Suppressor macrophage treated with lipopolysaccharide for 4 hours (primary cell): ENCODE results near the gene C2CD2.
"Not testable (repeated sequence)": the region's sequence is repeated elsewhere in the genome, so short reads cannot be mapped to it uniquely, and the experiment has no call there.

Experiments
- DNase-seq: peaks from one replicate; pipeline ENCODE4 v3.0.0-alpha.2; 2020

C2CD2 gene

DNA sequence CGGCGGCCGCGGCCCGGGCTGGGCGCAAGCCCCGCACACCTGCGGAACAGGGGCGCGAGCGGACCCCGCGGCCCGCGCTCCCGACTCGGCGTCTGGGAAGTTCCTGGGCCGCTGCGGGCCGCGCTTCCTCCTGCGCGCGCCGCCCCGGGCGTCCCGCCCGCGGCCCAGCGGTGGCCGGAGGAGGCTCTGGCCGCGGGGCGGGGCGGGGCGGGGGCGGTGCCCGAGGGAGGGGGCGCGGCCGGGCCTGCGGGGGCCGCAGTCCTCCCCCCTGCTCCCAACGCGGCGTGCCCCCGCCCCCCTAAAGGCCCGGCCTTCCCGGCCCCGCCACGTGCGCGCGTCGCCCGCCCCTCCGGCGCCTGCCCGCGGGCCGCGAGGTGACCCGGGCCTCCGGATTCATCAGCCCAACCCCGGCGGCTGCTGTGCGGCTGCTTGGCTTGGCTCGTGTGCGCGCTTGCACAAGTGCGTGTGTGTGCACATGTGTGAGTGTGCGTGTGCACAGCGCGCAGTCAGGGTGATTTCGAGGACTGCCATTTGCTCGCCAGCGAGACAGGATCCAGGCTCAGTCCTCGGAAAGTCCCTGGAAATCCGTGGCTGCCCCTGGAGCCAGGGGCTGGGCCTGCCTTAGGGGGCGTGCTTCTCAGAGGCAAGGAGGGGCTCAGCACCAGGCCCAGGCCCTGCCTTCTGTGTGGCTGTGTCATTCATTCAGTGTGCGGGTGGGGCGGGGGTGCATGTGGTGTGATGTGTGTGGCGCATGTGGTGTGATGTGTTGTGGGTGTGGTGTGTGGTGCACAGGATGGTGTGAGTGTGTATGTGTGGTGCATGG lies at the start of gene C2CD2:
C2CD2 (minus strand) TSS at position 188 of the 823 bp plus-strand sequence. CDS start 370 bp downstream, outside the sequence.
- DNase-seq, result peak; percentile 59

DNA sequence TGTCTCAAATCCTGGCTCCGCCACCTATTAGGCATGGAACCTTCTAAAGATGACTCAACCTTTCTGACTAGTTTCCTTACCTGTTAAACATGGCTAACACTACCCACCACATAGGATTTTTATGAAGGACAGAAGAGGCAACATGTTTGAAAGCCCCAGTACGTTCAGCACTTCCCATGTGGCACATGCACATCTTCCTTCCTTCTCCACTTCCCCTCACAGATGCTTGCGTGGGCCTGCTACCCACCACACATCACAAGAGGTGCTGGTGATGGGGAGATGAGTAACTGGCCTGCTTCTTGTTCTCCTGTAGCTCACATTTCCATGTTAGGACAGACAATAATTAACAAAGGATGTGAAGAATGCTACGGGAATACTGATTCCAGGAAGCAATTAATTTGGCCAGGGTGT lies 49.2 kb upstream of the C2CD2 start:
- DNase-seq, result peak; percentile 57

DNA sequence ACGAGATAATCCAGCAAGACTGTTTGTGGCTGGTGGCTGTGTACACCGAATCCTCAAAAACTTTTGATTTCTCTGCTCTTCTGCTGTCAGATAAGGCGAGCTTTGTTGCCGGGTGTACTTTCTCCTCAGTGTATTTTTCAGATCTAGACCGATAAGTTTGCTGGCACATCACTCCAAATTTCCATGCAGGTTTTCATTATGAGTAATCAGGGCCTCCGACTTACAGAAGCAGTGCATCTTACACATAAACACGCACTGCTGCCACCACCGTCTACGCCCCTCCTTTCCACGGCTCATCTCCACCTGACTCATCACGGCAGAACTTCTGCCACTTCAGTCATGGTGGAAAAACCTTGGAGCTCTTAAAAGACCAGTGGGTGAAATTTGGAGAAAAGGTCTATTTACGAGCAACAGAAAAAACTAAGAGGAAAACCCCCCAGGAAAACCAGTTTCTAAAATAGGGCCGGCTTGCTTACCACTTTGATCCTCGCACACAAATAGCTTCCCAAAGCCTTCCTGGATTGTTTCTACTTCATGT lies 48.7 kb upstream of the C2CD2 start:
- no peak for DNase-seq

DNA sequence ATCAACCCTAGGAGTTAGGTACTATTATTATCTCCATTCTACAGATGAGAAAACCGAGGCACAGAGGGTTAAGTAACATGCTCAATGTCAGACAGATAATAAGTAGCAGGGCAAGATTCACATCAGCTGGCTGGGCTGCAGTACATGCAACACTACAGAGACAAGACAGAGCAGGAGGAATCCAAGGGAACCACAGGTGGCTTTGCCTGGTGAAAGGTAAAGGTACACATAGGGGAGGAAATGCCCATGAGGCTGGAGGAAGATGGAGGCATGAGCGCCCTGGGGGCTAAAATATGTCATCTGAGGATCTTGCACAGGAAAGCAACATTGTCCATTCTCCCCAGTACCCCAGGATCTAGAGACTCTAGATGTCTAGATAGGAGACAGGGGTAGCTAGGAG lies 48.0 kb upstream of the C2CD2 start:
- no peak for DNase-seq

DNA sequence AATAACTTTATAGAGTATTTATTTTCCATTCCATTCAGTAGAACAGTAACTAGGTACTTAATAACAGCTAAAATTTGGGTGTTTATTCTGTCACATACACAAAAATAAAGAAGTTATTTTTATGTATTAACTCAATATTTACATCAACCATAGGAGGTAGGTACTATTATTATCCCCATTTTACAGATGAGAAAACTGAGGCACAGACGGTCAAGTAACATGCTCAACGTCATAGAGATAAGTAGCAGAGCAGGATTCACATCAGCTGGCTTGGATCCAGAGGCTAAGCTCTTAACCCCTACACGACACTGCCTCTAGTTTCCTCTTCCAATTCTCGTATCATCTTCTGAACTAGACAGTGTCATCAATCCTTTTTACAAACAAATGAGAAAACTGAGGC lies 47.1 kb upstream of the C2CD2 start:
- no peak for DNase-seq

DNA sequence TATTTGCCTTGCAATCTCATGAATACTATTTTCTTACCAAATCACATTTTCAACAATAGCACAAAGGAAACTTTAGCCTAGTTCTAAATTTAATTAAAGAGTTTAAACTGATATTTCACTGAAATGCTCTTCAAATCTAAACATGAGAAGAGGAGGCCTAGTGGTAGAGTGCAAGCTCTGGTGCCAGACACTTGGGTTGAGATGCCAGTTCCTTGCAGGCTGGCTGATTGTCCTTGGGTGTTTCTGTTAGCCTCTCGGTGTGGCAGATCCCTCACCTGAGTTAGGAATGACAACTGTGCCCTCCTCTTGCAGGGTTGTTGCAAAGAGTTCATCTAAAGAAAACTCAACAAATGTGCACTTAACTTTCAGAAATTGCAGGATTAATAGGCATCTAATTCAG lies 43.8 kb upstream of the C2CD2 start:
- DNase-seq, result no peak

DNA sequence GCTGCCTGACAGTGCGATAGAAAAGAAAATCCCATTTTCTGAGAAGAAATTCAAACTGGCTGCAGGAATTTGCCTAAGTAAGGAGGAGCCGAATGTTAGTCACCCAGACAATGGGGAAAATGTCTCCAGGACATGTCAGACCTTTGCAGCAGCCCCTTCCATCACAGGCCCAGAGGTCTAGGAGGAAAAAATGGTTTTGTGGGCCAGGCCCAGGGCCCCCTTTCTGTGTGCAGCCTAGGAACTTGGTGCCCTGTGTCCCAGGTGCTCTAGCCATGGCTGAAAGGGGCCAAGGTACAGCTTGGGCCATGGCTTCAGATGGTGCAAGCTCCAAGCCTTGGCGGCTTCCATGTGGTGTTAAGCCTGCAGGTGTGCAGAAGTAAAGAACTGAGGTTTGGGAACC lies 41.8 kb upstream of the C2CD2 start:
- no peak for DNase-seq

DNA sequence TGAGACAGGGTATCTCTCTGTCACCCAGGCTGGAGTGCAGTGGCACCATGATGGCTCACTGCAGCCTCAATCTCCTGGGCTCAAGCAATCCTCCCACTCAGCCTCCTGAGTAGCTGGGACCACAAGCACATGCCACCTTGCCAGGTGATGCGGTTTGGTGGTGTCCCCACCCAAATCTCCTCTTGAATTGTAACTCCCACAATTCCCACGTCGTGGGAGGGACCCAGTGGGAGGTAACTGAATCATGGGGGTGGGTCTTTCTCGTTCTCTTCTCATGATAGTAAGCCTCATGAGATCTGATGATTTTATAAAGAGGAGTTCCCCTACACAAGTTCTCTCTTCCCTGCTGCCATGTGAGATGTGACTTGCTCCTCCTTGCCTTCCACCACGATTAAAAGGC lies 40.8 kb upstream of the C2CD2 start:
- DNase-seq, result not testable (repeated sequence)

DNA sequence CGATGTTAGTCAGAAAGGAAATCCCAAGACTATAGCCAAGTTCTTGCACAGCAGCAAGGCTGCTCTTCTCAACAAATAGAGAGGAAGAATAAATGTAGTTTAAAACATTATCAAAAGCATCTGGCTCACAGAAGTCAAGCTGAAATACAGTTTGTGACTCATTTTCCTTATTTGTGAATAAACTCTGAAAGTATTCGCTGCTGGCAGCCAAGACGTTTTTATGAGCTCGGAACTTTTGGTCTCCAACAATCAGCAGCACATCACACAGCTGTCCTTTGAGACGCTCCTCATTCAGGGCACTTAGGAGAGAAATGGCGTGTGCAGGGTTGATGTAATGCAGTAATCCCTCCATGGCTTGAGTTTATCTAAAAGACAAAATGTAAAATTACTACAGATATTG lies 39.9 kb upstream of the C2CD2 start:
- no peak for DNase-seq

DNA sequence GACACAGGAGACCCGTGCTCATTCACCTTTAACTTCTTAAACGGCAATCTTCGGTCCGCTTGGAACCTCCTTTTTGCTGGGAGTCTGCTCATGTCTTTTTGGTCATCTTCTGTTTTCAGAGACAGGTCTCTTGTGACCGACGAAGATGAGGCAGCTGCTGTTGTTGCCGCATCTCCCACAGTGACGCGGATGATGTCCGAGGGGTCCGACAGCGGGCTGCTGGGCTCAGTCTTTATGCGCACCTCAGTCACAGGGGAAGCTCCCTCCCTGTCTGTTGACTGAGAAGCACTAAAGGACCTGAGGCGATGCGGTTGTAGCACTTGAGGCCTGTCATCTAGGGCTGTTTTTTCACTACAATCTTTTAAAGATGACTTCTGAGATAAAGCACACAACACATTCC lies 38.8 kb upstream of the C2CD2 start:
- DNase-seq, result no peak

DNA sequence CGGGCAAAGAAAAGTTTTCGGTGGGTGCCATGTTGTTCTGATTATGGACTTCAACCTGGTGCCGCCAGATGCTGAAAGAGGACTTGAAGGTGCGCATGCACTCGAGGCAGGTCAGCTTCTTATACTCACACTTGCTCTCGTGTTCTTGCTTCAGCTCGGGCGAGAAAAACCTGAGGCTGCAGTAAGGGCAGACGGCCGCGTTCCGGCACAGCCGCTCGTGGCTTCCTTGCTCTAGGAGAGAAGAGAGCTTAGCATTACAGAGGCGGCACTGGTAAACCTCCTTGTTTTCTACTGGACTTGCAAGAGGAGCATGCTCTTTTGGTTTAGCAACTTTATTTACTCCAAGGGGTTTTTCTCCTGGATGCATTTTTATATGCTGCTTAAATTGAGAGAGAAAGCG lies 37.8 kb upstream of the C2CD2 start:
- no peak for DNase-seq

DNA sequence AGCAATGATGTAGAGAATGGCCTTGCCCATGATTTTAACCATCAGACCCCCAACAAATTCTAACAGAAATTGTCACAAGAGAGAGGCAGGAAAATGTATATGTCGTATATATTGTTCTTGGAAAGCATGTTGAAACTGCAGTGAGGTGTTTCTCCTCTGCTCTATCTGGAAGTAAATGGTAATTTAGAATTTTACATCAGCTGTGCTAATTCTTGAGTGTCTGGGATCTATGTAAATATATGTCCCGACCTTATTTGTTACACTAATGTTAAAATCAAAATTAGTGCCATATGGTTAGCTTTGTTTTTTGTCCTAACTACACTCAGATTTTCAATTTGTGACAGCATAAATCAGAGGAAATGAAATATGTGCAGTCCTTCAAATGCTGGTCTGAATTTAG lies 35.9 kb upstream of the C2CD2 start:
- DNase-seq, result no peak

DNA sequence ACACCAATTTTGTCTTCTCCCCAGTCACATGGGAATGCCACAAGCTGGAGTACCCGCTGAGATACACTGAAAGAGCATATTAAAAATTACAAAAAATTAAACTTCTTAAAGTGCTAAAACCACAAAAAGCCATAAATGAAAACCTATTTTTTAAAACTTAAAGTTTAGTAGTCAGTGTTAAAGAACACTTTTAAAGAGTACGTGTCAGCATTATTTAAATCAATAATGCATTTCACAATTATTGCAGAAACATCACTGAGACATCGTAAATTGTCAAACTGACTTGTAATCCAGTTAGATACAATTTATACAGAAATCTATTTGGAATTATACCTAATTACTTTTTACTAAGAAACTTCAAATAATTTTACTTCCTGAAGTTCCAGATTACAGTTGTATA lies 33.5 kb upstream of the C2CD2 start:
- DNase-seq, result no peak

DNA sequence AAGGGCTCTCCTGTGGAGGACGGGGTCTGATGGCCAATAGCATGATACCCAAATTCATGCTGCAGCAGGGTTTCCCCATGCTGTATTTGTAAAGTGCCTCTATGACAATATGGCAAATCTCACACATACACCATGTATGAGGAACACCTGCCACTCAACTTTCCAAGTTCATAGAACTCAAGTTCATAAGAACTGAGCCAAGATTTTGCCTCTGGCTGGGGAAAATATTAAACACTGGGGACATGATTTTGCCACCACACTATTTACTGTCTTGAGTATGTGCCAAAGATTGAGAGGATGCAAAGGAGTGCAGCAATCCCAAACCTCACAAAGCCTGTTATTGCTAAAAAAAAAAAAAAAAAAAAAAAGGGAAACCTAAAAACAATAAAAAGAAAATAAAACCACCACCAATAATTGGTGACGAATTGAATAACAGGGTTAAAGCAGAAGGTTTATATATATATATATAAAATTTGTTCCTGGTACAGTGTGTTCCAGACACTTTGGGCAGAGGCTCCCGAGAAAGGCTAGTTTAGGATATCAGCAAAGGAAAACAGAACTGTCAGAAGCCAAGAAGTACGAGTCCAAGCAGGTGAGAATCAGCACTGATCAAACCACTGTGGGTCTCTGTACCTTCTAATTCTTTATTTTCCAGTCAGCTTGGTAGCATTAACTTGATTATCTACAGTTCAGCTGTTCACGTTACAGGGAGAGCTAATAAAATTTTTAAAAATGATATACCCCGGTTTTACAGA lies 32.0 kb upstream of the C2CD2 start:
- no peak for DNase-seq

DNA sequence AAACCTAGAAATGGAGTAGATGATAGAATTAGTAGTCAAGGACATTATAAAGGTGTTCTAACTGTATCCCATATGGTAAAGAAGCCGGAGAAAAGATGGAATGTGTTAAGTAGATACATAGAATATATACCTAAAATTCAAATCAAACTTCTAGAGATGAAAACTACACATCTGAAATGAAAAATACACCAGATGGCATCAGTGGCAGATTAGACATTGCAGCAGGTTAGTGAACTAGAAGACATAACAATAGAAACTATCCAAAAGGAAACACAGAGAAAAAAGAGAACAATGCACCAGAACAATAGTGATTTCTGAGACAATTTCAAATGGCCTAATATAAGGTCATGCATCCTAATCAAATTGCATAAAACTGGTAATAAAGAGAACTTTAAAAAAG lies 29.4 kb upstream of the C2CD2 start:
- no peak for DNase-seq

DNA sequence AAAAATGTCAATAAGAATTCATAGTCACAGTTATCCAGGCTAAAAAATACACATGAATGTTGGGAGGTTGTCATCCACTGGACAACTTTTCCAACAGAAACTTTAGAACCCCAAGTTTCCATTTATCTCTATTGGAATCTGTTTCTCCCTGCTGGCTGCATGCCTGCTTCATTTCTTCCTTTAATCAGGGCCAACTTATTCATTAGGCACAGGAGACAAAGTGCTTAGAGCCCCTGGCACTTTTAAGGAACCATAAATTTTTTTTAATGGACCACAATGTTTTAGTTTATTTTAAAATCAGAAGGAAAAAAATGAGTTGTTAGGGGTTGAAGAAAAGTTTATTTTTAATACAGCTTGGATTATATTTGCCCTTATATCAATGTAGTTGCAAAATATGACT lies 26.7 kb upstream of the C2CD2 start:
- no peak for DNase-seq

DNA sequence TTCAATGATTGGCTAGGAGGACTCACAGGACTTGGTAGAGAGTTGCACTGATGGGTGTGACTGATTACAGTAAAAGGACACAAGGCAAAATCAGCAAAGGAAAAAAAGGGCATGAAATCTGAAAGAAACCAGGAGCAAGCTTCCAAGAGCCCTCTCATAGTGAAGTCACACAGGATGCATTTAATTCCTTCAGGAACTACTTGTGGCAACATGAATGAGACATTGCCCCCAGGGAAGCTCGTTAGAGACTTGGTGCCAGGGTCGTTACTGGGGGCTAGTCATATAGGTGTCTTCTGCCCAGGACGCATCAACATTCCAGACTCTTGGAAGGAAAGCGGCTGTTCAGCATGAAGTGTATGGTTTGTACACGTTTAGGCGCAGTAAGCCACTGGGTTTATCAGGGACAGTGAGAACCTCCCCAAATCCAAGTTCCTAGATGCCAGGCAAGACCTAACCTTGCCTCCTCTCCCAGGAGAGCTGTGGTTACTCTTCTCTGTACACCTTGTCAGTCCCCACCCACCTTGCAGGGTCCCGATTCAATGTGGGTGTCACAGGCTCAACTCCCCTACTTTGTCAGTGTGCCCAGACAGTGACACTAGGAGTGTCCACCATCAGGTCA lies 26.0 kb upstream of the C2CD2 start:
- no peak for DNase-seq

DNA sequence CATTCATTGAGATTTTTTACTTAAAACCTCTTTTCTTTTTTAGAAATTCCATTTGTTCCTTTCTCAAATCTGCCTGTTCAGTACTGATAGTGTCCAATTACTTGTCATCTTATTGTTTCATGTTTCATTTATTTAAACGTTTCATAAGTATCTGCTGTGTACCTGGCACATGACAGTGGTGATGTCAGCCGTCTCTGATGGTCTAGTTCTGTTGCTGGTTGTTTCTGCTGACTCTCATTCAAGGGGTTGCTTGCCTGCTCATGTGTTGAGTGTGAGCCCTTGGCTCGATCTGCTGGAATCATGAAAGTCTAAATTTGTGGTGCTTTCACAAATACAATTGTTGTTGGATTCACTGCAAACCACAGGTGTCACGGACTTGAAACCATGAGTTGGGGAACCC lies 25.5 kb upstream of the C2CD2 start:
- no peak for DNase-seq

DNA sequence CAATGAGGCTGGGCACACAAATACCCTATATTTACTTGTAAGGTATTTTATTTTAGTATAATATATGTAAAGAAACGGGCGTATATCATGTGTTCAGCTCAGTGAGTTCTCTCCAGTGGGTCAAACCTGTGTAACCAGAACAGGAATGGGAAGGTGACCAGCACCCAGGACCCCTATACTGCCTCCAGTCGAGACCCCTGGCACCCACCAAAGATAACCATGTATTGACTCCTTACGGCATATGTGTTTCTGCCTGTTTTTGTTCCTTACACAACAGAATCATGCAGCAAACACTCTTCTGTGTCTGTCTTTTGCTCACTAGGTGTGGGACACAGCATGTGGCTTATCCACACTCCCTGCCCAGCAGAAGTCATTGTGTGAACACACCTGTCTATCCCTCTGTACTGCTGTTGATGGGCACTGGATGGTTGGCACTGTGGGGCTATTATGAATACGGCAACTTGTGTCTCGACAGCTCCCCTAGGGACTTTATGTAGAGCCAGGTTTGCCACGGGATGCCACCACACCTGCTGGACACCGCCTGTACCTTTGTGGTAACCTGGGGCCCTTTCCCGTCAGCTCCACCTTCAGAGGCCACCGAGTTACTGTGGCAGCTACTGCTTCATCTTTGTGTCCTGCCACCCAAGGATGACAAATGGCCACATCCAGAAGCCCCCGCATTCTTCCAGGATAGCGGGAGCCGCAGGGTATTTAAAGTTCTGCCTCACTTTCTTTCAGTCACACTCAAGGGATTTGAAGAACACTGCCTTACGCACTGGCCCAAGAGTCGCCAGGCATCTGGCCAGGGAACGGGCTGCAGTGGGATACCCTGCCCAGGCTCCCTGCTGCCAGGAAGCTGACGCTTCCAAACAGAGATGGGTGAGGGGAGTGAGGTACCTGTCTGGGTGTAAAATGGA lies 23.5 kb upstream of the C2CD2 start:
- DNase-seq, result no peak

DNA sequence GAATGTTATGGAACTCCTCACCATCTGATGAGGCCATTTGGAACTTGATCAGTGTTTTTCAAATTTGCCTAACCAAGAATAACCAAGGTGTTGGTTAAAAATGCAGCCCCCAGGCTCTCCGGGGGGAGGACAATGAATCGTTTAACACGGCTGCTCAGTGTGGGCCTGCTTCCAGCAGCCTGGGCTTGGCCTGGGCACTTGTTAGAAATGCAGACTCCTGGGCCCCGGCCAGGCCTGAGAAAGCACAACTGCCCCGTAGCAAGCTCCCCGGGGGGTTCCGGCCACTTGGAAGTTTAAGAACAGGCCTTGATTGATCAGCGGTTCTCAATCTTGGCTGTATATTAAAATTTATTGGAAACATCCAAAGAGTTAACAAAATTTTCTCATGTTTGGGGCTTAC lies 22.8 kb upstream of the C2CD2 start:
- DNase-seq, result no peak

DNA sequence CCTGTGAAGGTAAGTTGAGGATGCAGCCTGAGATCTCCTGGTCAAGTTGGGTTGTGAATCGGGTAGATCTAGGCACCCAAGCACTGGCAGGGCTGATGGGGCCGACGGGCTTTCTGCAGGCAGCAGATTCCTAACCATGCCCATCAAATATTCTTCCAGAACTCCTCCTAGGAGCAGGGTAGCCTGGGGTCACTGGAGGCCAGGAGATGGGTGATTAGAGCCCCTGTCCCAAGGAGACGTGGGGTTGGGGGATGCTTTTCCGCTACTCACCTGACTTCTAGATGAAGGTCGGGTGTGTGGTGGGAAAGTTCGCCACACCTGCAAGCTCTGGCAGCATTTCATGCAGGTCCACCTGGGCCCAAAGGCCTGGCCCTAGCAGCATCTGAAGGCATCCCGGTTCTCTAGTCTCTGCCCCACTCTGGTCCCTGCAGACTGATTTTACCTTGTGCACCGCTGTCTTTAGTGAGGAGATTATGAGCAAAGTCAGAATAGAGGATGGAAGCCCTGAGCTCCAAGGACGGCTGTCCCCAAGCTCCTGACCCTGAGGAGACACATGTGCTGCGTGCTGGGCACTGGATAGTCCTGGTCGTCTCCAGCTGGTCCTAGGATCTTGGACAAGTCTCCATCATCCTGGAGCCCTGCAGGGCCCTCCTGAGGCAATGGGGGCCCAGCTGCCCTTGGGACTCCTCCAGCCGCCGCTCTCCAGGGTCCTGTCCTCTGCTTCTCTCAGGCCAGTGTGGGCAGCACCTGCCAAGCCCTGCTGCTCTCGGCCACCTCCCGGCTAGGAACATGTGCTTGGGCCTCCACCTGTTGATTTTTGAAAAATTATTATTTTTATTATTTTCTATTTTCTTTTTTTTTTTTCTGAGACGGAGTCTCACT lies 21.8 kb upstream of the C2CD2 start:
- DNase-seq, result no peak

DNA sequence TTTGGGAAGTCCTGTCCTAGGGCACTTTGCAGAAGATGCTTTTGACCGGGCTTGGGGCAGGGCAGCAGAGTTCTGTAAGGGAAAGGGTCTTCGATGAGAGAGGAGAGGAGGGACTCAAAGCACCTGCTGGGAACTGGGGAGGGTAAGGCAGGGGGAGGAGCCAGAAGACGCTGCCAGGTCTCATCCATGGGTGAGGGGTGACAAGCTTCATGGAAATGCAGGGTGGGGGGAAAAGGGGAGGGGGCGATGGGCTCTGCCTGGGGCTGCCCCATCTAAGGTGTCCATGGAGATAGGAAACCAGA lies 20.9 kb upstream of the C2CD2 start:
- no peak for DNase-seq
